ENCODE results near the gene IRS1.

IRS1 gene

GRCh38 chr2:226813148-226813701, 13.6 kb upstream of the IRS1 start:
- no peak for DNase-seq

GRCh38 chr2:226803410-226803809, 3.8 kb upstream of the IRS1 start:
- DNase-seq, result no peak

GRCh38 chr2:226802573-226802972, 3.0 kb upstream of the IRS1 start:
- DNase-seq, result peak in 1 of 2 donors; percentile 55

- no peak for DNase-seq
Measured at GRCh38 chr2:226800941-226801784, 1.5 kb upstream of the IRS1 start.

- no peak for DNase-seq
Measured at GRCh38 chr2:226799976-226800940, 638 bp upstream of the IRS1 start.

- no peak for DNase-seq
Measured at GRCh38 chr2:226798422-226799210, 1.0 kb downstream of the IRS1 start.

- DNase-seq, result no peak
Measured at GRCh38 chr2:226797989-226798421, 1.6 kb downstream of the IRS1 start.

- DNase-seq, result no peak
Measured at GRCh38 chr2:226797289-226797988, 2.2 kb downstream of the IRS1 start.

- DNase-seq, result no peak
Measured at GRCh38 chr2:226796840-226797288, 2.8 kb downstream of the IRS1 start.

GRCh38 chr2:226796012-226796839, 3.4 kb downstream of the IRS1 start:
- DNase-seq, result no peak

- DNase-seq, result no peak
Measured at GRCh38 chr2:226795281-226796011, 4.2 kb downstream of the IRS1 start.

GRCh38 chr2:226794751-226795171, 4.9 kb downstream of the IRS1 start:
- no peak for DNase-seq

GRCh38 chr2:226794196-226794661, 5.4 kb downstream of the IRS1 start:
- DNase-seq, result no peak

GRCh38 chr2:226793646-226794045, 6.0 kb downstream of the IRS1 start:
- no peak for DNase-seq

GRCh38 chr2:226792155-226792881, 7.3 kb downstream of the IRS1 start:
- no peak for DNase-seq

- DNase-seq, result peak; percentile 51 to 65
Measured at GRCh38 chr2:226791487-226792081, 8.0 kb downstream of the IRS1 start.

GRCh38 chr2:226791056-226791486, 8.5 kb downstream of the IRS1 start:
- DNase-seq, result no peak

- no peak for DNase-seq
Measured at GRCh38 chr2:226790431-226790830, 9.2 kb downstream of the IRS1 start.

- no peak for DNase-seq
Measured at GRCh38 chr2:226790011-226790410, 9.6 kb downstream of the IRS1 start.

All from bone marrow (tissue), 2 donors.